ENCODE measurements around the gene CHRDL2.

DNA sequence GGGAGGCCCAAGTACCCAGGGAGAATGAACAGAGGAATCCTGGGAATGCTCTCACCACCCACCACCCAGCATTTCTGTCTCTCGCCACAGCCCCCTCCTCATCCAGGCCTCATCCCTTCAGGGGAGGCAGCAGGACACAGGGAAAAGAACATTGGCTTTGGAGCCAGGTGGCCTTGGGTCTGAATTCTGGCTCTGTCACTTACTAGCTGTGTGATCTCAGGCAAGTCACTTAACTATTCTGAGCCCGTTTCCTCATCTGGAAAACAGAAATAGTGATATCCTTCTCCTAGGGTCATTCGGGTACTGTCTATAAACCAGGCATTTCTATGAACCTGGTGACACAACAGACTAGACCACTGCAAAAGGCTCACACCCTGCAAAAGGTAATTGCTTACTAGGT is 22.1 kb downstream of the CHRDL2 start:
- TF ChIP-seq ZFX (IDR thresholded peaks at IDR 0.05), result no peak
- TF ChIP-seq ELF1 (IDR thresholded peaks at IDR 0.05; ENCODE audit: borderline replicate concordance, low read depth), result no peak
- TF ChIP-seq EZH2 (IDR thresholded peaks at IDR 0.05), result no peak
- no peak for TF ChIP-seq JUND (IDR thresholded peaks at IDR 0.05)
- no peak for TF ChIP-seq SIN3A (IDR thresholded peaks at IDR 0.05; ENCODE audit: low read depth)
- TF ChIP-seq, protein P1, sequence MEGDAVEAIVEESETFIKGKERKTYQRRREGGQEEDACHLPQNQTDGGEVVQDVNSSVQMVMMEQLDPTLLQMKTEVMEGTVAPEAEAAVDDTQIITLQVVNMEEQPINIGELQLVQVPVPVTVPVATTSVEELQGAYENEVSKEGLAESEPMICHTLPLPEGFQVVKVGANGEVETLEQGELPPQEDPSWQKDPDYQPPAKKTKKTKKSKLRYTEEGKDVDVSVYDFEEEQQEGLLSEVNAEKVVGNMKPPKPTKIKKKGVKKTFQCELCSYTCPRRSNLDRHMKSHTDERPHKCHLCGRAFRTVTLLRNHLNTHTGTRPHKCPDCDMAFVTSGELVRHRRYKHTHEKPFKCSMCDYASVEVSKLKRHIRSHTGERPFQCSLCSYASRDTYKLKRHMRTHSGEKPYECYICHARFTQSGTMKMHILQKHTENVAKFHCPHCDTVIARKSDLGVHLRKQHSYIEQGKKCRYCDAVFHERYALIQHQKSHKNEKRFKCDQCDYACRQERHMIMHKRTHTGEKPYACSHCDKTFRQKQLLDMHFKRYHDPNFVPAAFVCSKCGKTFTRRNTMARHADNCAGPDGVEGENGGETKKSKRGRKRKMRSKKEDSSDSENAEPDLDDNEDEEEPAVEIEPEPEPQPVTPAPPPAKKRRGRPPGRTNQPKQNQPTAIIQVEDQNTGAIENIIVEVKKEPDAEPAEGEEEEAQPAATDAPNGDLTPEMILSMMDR (IDR thresholded peaks at IDR 0.05 in 2 of 3, conservative IDR thresholded peaks at IDR 0.05 in 1 of 3; ENCODE audit: borderline replicate concordance in 1 of 3, insufficient read depth in 1 of 3, low read depth in 2 of 3, low read length in 2 of 3), result no peak
- no peak for TF ChIP-seq RAD21 (IDR thresholded peaks at IDR 0.05; ENCODE audit: low read depth)
- TF ChIP-seq POLR2AphosphoS5 (IDR thresholded peaks at IDR 0.05; ENCODE audit: low read depth, low read length), result no peak
- no peak for TF ChIP-seq YY1 (IDR thresholded peaks at IDR 0.05; ENCODE audit: extremely low read depth, insufficient replicate concordance, low read depth, low read length)
- TF ChIP-seq CEBPB (IDR thresholded peaks at IDR 0.05; ENCODE audit: low read depth), result no peak
- no peak for TF ChIP-seq ZNF274 (IDR thresholded peaks at IDR 0.05; ENCODE audit: low read depth, low read length)
- TF ChIP-seq POLR2A (IDR thresholded peaks at IDR 0.05; ENCODE audit: borderline replicate concordance, extremely low read depth, insufficient read depth, insufficient read length), result no peak
- no peak for TF ChIP-seq SRF (IDR thresholded peaks at IDR 0.05; ENCODE audit: low read depth)

Data from HCT116 (cell line).